HL-60 (cell line): Measurements from ENCODE around the gene ZNF319.

Experiments used
- CTCF ChIP-seq: IDR thresholded peaks from one replicate; pipeline ENCODE4 v1.5.1; 2011; ENCODE audit warnings: low read length, control low read depth, inconsistent platforms; ENCODE audit not compliant: insufficient read depth
- GABPA ChIP-seq: IDR thresholded peaks from 2 replicates; pipeline ENCODE4 v1.6.1; 2012; ENCODE audit warnings: low read depth
- POLR2AphosphoS5 ChIP-seq: IDR thresholded peaks from 2 replicates; pipeline ENCODE4 v1.6.1; 2012; ENCODE audit warnings: low read depth

GRCh38 chr16:58002416-58002800, 1.9 kb upstream of the ZNF319 start:
- TF ChIP-seq CTCF (no peak), POLR2AphosphoS5 (no peak), GABPA (no peak)
